Mesenchymal stem cell (in vitro differentiated cells and primary cell): ENCODE measurements around the gene RHOBTB1.
A peak's percentile ranks its signal among the peaks of the same experiment; 100 is the strongest.

Source experiments
- DNase-seq: peaks from one replicate; pipeline ENCODE4 v3.0.0-alpha.2; 2013
- H2AFZ ChIP-seq: one replicate; pipeline ENCODE4 v1.6.1; 2013; ENCODE audit warnings: low read depth, mild to moderate bottlenecking, control low read depth, inconsistent platforms, low read length, moderate library complexity
- H2AK5ac ChIP-seq: 2 replicates; pipeline ENCODE4 v1.6.1; 2013; ENCODE audit warnings: low read length, moderate library complexity, mild to moderate bottlenecking, inconsistent platforms; ENCODE audit not compliant: severe bottlenecking
- H2BK120ac ChIP-seq: one replicate; pipeline ENCODE4 v1.6.1; 2013; ENCODE audit warnings: low read depth, mild to moderate bottlenecking, inconsistent platforms, low read length, moderate library complexity
- H2BK12ac ChIP-seq, 2 experiments: one replicate each; pipeline ENCODE4 v1.6.1; 2013; ENCODE audit warnings: inconsistent platforms in 2 of 2, low read length in 2 of 2, mild to moderate bottlenecking in 2 of 2, moderate library complexity in 2 of 2, control low read depth in 1 of 2
- H2BK15ac ChIP-seq: one replicate; pipeline ENCODE4 v1.6.1; 2013; ENCODE audit warnings: mild to moderate bottlenecking, low read depth, inconsistent platforms; ENCODE audit not compliant: poor library complexity, severe bottlenecking
- H2BK5ac ChIP-seq: 2 replicates; pipeline ENCODE4 v1.6.1; 2013; ENCODE audit warnings: low read depth, mild to moderate bottlenecking, low read length, control low read depth, inconsistent platforms; ENCODE audit not compliant: poor library complexity, severe bottlenecking
- H3K14ac ChIP-seq, 2 experiments: one replicate each; pipeline ENCODE4 v1.6.1; 2013; ENCODE audit warnings: inconsistent platforms in 2 of 2, low read length in 2 of 2, control low read depth in 1 of 2, mild to moderate bottlenecking in 1 of 2, moderate library complexity in 1 of 2
- H3K18ac ChIP-seq, 2 experiments: one replicate each; pipeline ENCODE4 v1.6.1; 2013; ENCODE audit warnings: inconsistent platforms in 2 of 2, low read length in 2 of 2, control low read depth in 1 of 2, low read depth in 1 of 2, mild to moderate bottlenecking in 1 of 2
- H3K23ac ChIP-seq, 2 experiments: one replicate each; pipeline ENCODE4 v1.6.1; 2013; ENCODE audit warnings: inconsistent platforms in 2 of 2, low read length in 2 of 2, mild to moderate bottlenecking in 2 of 2, moderate library complexity in 2 of 2, control low read depth in 1 of 2
- H3K27ac ChIP-seq: 2 replicates; pipeline ENCODE4 v1.5.1; 2013; ENCODE audit warnings: mild to moderate bottlenecking, moderate library complexity, low read length, control low read depth, inconsistent platforms; ENCODE audit not compliant: poor library complexity, severe bottlenecking
- H3K27me3 ChIP-seq, 2 experiments: 2 replicates each; pipeline versions ENCODE4 v1.6.1 to v1.7.0; 2013; ENCODE audit warnings: low read length in 2 of 2, mild to moderate bottlenecking in 2 of 2, moderate library complexity in 2 of 2, control low read depth in 1 of 2, inconsistent platforms in 1 of 2; ENCODE audit not compliant: control insufficient read depth in 1 of 2, insufficient read depth in 1 of 2
- H3K36me3 ChIP-seq, 2 experiments: 2 replicates each; pipeline versions ENCODE4 v1.6.1 to v1.7.0; 2013; ENCODE audit warnings: low read length in 2 of 2, control low read depth in 1 of 2, inconsistent platforms in 1 of 2, low read depth in 1 of 2, mild to moderate bottlenecking in 1 of 2; ENCODE audit not compliant: insufficient read depth in 2 of 2, control insufficient read depth in 1 of 2
- H3K4ac ChIP-seq, 2 experiments: one replicate each; pipeline ENCODE4 v1.6.1; 2013; ENCODE audit warnings: inconsistent platforms in 2 of 2, low read length in 2 of 2, mild to moderate bottlenecking in 2 of 2, moderate library complexity in 2 of 2, control low read depth in 1 of 2, low read depth in 1 of 2
- H3K4me1 ChIP-seq: 2 replicates; pipeline ENCODE4 v1.6.1; 2013; ENCODE audit warnings: low read depth, low read length, control low read depth; ENCODE audit not compliant: control insufficient read depth, insufficient read depth
- H3K4me2 ChIP-seq: 2 replicates; pipeline ENCODE4 v1.6.1; 2013; ENCODE audit warnings: low read length, mild to moderate bottlenecking, inconsistent platforms; ENCODE audit not compliant: poor library complexity, severe bottlenecking
- H3K4me3 ChIP-seq, 2 experiments: 2 replicates each; pipeline versions ENCODE4 v1.5.1 to v1.7.0; 2013; ENCODE audit warnings: low read length in 2 of 2, mild to moderate bottlenecking in 2 of 2, control low read depth in 1 of 2, low read depth in 1 of 2; ENCODE audit not compliant: insufficient read depth in 1 of 2
- H3K79me1 ChIP-seq: replicated peaks from 2 replicates; pipeline ENCODE4 v1.6.1; 2013; ENCODE audit warnings: mild to moderate bottlenecking, control low read depth, low read length, inconsistent platforms; ENCODE audit not compliant: poor library complexity, severe bottlenecking
- H3K9ac ChIP-seq: 2 replicates; pipeline ENCODE4 v1.7.0; 2013; ENCODE audit warnings: mild to moderate bottlenecking, low read length, moderate library complexity
- H3K9me3 ChIP-seq: 2 replicates; pipeline ENCODE4 v1.7.0; 2013; ENCODE audit warnings: mild to moderate bottlenecking, low read length; ENCODE audit not compliant: control insufficient read depth
- H4K8ac ChIP-seq: one replicate; pipeline ENCODE4 v1.6.1; 2013; ENCODE audit warnings: inconsistent platforms, mild to moderate bottlenecking, low read length, moderate library complexity
- H4K91ac ChIP-seq: one replicate; pipeline ENCODE4 v1.6.1; 2013; ENCODE audit warnings: mild to moderate bottlenecking, low read length, inconsistent platforms
- WGBS: methylation state at CpG from one replicate; pipeline ENCODE4 v1.1.7; 2013; ENCODE audit warnings: mixed read lengths; 5-methylcytosine and 5-hydroxymethylcytosine counted together

RHOBTB1 gene

GRCh38 chr10:60896033-60896432, 48.0 kb downstream of the RHOBTB1 start:
- Histone ChIP-seq H3K36me3 (peaks cover 0 to 3% of the 10 kb centered on the region in 2 experiments), H3K9ac (no peak overlapping the region), H2BK12ac (no peak overlapping the region), H4K91ac (no peak overlapping the region), H2BK5ac (no peak overlapping the region), H2BK15ac (no peak overlapping the region), H2BK120ac (no peak overlapping the region), H3K4ac (no peak overlapping the region), H3K9me3 (no peaks in the 10 kb centered on the region), H3K23ac (no peak overlapping the region), H3K27me3 (no peaks in the 10 kb centered on the region), H3K4me1 (peaks cover 3% of the 10 kb centered on the region), H3K4me3 (no peak overlapping the region), H3K27ac (peak overlapping the region; percentile 18), H4K8ac (no peak overlapping the region), H3K18ac (no peak overlapping the region), H3K4me2 (no peak overlapping the region), H2AK5ac (no peak overlapping the region), H3K14ac (no peak overlapping the region), H3K79me1 (peaks cover 8% of the 10 kb centered on the region), H2AFZ (no peak overlapping the region)
- peak; percentile 45 for DNase-seq

- H2AFZ ChIP-seq = no peak overlapping the region
- H3K9ac ChIP-seq = no peak overlapping the region
- H2BK15ac ChIP-seq = no peak overlapping the region
These were observed 49.2 kb downstream of the RHOBTB1 start for GRCh38 chr10:60894786-60895185.

GRCh38 chr10:60893231-60893630, 50.8 kb downstream of the RHOBTB1 start:
- Histone ChIP-seq H3K27me3 (no peaks in the 10 kb centered on the region), H2AFZ (no peak overlapping the region), H3K23ac (no peak overlapping the region), H3K9ac (no peak overlapping the region), H2BK5ac (no peak overlapping the region), H2BK12ac (no peak overlapping the region), H3K4me2 (no peak overlapping the region), H3K4me1 (peaks cover 3% of the 10 kb centered on the region), H3K18ac (no peak overlapping the region), H3K79me1 (peaks cover 17% of the 10 kb centered on the region), H3K4ac (no peak overlapping the region), H2AK5ac (no peak overlapping the region), H3K36me3 (peaks cover 0 to 8% of the 10 kb centered on the region in 2 experiments), H2BK120ac (no peak overlapping the region), H3K4me3 (no peak overlapping the region), H4K8ac (no peak overlapping the region), H2BK15ac (no peak overlapping the region), H3K14ac (no peak overlapping the region), H3K27ac (peak overlapping the region; percentile 31), H4K91ac (no peak overlapping the region), H3K9me3 (no peaks in the 10 kb centered on the region)
- no peak for DNase-seq
- 100% methylated on average over 2 of the region's 3 CpGs for WGBS

More at GRCh38 chr10:60894786-60895185, 49.2 kb downstream of the RHOBTB1 start:
- no peak overlapping the region for H3K4ac ChIP-seq
- no peaks in the 10 kb centered on the region for H3K27me3 ChIP-seq
- no peaks in the 10 kb centered on the region for H3K9me3 ChIP-seq
- no peak overlapping the region for H3K4me2 ChIP-seq
- no peak overlapping the region for H4K91ac ChIP-seq
- no peak overlapping the region for H4K8ac ChIP-seq
- peaks cover 0 to 3% of the 10 kb centered on the region in 2 experiments for H3K36me3 ChIP-seq
- H2BK5ac ChIP-seq = no peak overlapping the region
- DNase-seq = peak; percentile 83
- H3K4me3 ChIP-seq = no peak overlapping the region
- no peak overlapping the region for H3K27ac ChIP-seq
- H3K4me1 ChIP-seq = peaks cover 3% of the 10 kb centered on the region
- peaks cover 11% of the 10 kb centered on the region for H3K79me1 ChIP-seq
- no peak overlapping the region for H2BK120ac ChIP-seq
- no peak overlapping the region for H3K23ac ChIP-seq
- H3K18ac ChIP-seq = no peak overlapping the region
- H2BK12ac ChIP-seq = no peak overlapping the region
- H3K14ac ChIP-seq = no peak overlapping the region
- no peak overlapping the region for H2AK5ac ChIP-seq

GRCh38 chr10:60892571-60892970, 51.4 kb downstream of the RHOBTB1 start:
- Histone ChIP-seq H3K4me2 (no peak overlapping the region), H4K91ac (no peak overlapping the region), H3K4me1 (peaks cover 3% of the 10 kb centered on the region), H3K27ac (peak overlapping the region; percentile 31), H3K9me3 (no peaks in the 10 kb centered on the region), H3K18ac (no peak overlapping the region), H3K9ac (no peak overlapping the region), H3K27me3 (no peaks in the 10 kb centered on the region), H3K4ac (no peak overlapping the region), H3K4me3 (no peak overlapping the region), H3K79me1 (peaks cover 19% of the 10 kb centered on the region), H2BK12ac (no peak overlapping the region), H2BK15ac (no peak overlapping the region), H2BK5ac (no peak overlapping the region), H2AFZ (no peak overlapping the region), H4K8ac (no peak overlapping the region), H3K36me3 (peaks cover 0 to 13% of the 10 kb centered on the region in 2 experiments), H2BK120ac (no peak overlapping the region), H3K14ac (no peak overlapping the region), H2AK5ac (peak overlapping the region; percentile 7), H3K23ac (no peak overlapping the region)
- DNase-seq = no peak
- WGBS = 98% methylated on average over 8 of the region's 8 CpGs
